Fibroblast of gingiva (primary cell): Measurements from ENCODE around the gene PRDM4.
"Not testable (repeated sequence)": the region's sequence is repeated elsewhere in the genome, so short reads cannot be mapped to it uniquely, and the experiment has no call there.

Experiments used
- DNase-seq: peaks from one replicate; pipeline ENCODE4 v3.0.0-alpha.2; 2011; ENCODE audit warnings: low read depth

Gene PRDM4

DNA sequence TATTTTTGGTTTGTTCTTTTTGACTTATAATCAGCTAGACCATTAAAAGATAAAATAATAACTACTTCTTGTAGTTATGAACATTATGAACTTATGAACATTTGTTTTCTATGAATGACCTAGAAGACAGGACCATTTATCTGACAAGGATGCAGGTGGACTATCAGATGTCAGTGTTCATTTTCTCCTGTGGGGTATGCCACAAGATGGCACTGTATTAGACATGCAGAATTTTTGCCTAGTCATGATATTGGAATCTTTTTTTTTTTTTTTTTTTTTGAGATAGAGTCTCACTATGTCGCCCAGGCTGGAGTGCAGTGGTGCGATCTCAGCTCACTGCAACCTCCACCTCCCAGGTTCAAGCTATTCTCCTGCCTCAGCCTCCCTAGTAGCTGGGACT lies 65.2 kb downstream of the PRDM4 start:
- DNase-seq: not testable (repeated sequence)

DNA sequence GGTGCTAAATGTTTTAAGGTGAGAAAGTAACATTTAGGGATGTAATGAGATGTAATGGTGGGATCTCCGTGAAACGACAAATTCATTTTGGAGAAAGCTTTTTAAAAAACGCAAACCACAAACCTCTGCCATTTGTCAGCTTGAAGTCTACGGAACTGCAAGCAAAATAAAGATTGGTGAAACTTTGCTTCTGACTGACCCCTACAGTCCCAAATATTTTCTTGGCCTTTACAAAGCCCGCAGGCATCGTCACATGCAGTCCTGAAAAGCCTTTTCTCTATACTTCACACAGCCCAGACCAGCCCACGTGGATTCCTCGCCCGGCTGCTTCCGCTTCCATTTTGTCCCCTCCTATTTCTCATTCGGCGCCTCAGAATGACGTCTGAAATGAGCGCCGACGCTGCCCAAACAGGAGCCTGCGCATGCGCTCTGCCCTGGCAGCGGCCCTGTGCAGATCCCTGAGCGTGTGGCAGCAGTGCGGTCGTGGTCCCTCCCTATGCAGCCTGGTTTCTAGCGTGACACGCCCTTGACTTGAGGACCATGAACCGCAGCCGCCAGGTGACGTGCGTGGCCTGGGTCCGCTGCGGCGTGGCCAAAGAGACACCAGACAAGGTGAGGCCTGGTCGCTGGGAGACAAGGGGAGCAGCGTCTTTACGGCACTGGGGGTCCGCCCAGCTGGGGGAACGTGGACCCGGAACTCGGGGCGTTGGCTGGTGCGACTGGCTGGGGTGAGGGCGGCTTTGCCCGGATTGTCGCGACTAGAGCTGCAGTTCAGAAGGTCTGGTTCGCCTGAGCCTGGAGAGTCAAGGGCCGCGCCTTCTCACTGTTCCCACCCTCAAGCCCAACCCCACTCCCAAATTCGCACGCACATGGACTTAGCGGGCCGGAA lies 75.3 kb downstream of the PRDM4 start, which contains the start of gene PWP1:
Gene PWP1 (plus strand): TSS at position 440 of the 889 bp plus-strand sequence. CDS start 101 bp downstream, at position 541.
- peak; percentile 91 for DNase-seq

DNA sequence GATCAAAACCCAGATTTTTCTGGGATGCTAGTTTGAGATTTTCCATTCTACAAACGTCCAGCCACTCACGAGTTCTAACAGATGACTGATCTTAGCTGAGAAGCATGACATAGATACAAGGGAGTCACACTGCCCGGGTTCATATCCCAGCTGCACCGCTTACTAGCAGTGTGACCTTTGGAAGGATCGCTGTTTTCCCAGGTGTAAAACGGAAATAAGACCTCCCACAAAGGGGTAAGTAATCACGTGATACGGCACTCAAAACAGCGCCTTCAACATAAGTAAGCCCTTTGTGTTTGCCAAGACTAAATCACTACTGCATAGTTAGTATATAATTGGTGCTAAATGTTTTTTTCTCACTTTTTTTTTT lies 76.0 kb downstream of the PRDM4 start:
- DNase-seq: no peak

DNA sequence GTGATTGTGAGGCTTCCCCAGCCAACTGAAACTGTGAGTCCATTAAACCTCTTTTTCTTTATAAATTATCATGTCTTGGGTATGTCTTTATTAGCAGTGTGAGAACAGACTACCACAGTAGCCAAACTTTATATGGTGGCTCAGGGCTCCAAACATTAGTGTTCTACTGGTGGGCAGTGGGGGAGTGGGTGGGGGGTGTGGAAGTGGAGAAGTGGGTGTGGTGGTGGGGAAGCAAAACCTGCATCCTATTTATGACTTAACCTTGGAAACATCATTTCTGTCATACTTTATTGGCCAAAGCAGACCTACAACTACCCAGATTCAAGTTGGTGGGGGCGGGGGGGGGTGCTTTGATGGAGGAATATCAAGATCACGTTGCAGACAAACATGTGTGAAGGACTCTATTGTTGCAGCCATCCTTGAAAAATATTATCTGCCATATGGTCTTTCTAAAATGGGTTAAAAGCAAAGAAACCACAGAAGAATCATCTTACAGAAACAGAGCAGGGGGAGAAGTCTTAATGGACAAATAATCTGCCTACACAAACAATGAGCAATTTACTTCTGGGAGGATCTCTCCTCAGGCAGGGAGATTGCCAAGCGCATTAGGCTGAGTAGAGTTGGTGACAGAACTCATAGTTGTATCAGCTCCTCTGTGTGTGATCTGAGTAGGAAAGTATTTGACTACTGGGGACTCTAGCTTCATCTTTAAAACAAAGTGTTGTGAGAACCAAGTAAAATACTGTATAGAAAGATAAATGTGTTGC lies 76.7 kb downstream of the PRDM4 start:
- peak; percentile 49 for DNase-seq
